ENCODE results near the gene RCN2.
"Not testable (repeated sequence)": the region's sequence is repeated elsewhere in the genome, so short reads cannot be mapped to it uniquely, and the experiment has no call there.

Gene RCN2, protein sequence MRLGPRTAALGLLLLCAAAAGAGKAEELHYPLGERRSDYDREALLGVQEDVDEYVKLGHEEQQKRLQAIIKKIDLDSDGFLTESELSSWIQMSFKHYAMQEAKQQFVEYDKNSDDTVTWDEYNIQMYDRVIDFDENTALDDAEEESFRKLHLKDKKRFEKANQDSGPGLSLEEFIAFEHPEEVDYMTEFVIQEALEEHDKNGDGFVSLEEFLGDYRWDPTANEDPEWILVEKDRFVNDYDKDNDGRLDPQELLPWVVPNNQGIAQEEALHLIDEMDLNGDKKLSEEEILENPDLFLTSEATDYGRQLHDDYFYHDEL

GRCh38 chr15:76931397-76932134 lies at the start of gene RCN2:
TSS of gene RCN2 (plus strand) at chr15:76931749. CDS start at chr15:76931842, 93 bp downstream.
- DNase-seq = peak; percentile 87

- DNase-seq = no peak
Observed at GRCh38 chr15:76885212-76885611, 46.3 kb upstream of the RCN2 start.

DNA sequence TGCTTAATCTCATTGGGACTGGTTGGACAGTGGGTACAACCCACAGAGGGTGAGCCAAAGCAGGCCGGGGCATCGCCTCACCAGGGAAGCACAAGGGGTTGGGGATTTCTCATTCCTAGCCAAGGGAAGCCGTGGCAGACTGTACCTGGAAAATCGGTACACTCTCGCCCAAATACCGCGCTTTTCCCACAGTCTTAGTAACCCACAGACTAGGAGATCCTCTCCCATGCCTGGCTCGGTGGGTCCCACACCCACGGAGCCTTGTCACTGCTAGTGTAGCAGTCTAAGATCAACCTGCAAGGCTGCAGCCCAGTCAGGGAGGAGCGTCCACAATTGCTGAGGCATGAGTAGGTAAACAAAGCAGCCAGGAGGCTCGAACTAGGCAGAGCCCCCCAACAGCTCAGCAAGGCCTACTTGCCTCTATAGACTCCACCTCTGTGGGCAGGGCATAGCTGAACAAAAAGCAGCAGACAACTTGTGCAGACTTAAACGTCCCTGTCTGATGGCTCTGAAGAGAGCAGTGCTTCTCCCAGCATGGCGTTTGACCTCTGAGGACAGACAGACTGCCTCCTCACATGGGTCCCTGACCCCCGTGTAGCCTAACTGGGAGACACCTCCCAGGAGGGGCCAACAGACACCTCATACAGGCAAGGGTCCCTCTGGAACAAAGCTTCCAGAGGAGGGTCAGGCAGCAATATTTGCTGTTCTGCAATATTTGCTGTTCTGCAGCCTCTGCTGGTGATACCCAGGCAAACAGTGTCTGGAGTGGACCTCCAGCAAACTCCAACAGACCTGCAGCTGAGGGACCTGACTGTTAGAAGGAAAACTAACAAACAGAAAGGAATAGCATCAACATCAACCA lies 44.0 kb upstream of the RCN2 start:
- not testable (repeated sequence) for DNase-seq

GRCh38 chr15:76892836-76893235 lies 38.7 kb upstream of the RCN2 start:
- DNase-seq = not testable (repeated sequence)

DNA sequence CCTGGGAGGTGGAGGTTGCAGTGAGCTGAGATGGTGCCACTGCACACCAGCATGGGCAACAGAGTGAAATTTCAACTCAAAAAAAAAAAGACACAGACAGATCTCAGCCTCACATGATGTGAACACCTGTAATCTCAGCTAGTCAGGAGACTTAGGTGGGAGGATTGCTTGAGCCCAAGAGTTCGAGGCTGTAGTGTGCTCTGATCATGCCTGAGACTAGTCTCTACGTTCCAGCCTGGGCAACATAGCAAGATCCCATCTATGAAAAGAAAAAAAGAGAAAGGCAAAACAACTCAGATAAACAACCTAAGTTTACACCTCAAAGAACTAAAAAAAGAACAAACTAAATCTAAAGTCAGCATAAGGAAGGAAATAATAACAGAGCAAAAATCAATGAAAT lies 37.4 kb upstream of the RCN2 start:
- no peak for DNase-seq

- DNase-seq = no peak
Observed at GRCh38 chr15:76898102-76898501, 33.4 kb upstream of the RCN2 start.

GRCh38 chr15:76899176-76899930 lies 32.2 kb upstream of the RCN2 start:
- DNase-seq = not testable (repeated sequence)

GRCh38 chr15:76899931-76900310 lies 31.6 kb upstream of the RCN2 start:
- not testable (repeated sequence) for DNase-seq

- no peak for DNase-seq
Observed at GRCh38 chr15:76901965-76902364, 29.6 kb upstream of the RCN2 start.

DNA sequence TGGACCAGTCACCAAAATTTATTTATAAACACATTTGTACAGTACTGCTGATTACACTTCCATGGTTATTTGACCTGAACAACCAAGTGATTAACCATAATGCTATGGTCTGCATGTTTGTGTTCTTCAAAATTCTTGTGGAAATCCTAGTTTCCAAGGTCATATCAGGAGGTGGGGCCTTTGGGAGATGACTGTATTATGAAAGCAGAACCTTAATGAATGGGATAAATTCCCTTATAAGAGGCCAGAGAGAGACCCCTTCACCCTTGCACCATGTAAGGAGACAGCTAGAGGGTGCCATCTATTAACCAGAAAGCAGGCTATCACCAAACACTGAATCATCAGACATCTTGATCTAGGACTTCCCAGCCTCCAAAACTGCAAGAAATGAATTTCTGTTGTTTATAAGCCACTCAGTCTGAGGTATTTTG lies 28.3 kb upstream of the RCN2 start:
- peak; percentile 20 for DNase-seq

DNA sequence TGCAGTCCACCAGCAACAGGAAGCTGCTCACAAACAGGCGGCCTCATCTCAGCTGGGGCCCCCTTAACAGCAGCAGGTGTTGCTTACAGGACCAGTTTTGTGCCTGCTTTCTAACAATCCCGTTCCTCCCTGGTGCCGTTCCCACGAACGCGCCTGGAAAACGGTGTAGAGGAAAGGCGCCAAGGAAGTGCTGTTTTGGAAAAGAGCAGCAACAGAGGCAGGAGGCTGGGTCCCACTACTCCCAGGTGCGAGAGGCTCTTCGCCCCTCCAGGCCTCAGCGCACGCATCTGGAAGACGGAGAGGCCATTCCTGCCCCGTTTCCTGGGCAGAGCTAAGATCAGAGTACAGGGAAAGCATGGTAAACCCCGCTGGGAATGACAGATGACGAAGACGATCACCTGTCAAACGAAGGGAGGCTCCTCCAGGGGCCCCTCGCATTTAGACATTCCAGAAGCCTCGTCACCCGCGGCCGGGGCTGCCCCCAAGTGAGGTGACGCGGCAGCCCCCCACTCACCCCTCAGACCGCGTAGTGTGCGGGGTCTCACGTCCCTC lies 27.0 kb upstream of the RCN2 start:
- DNase-seq = peak; percentile 46

- peak; percentile 81 for DNase-seq
Observed at GRCh38 chr15:76905013-76905839, 26.3 kb upstream of the RCN2 start, which contains the start of gene SCAPER. TSS of gene SCAPER (minus strand) at chr15:76905340. CDS start at chr15:76883817, 21,523 bp downstream.

DNA sequence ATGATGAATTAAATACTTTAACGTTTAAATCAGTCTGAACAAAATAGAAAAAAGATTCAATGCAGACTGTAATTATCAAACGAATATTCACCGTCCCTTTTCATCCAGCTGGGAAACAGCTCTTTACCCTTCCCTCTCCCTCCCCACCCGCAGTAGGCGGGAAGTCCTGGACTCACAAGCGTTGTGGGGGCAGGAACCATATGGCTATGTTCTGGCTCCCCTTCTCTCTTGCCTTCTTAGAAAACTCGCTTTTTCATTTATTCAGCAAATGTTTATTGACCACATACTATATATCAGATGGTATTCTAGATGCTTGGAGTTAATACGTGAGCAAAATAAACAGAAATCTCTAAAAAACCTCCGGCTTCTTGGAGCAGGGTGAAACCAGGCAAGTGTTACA lies 25.7 kb upstream of the RCN2 start:
- DNase-seq = no peak

DNA sequence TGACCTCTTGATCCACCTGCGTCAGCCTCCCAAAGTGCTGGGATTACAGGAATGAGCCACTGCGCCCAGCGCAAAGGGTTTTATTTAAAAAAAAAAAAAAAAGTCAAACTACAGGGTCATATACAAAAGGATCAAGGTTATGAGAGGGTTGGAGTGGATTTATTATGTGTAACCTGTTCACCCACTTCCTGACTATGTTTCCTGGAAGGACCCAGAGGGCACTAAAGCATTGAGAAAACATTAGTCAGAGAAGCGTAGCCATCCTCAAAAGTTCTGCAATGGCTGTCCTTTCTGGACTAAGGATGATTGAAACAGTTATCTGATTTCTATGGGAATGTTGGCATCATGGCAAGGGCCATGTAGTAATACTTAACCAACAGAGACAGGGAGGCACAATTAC lies 19.1 kb upstream of the RCN2 start:
- no peak for DNase-seq

DNA sequence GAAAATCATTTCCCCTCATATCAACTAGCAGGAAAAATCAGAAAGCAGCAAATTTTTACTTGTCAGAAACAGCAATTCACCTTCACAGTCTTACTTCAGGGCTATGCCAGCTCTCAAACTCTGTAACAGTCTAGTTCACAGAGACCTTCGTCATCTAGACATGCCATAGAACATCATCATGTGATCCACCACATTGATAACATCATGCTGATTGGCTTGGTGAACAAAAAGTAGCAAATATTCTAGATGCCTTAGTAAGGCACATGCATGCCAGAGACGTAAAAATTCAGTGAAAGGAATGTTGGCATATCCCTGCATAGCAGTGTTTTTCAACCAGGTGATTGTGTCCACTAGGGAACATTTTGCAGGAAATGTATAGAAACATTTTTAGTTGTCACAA lies 17.8 kb upstream of the RCN2 start:
- no peak for DNase-seq

- no peak for DNase-seq
Observed at GRCh38 chr15:76916369-76916768, 15.2 kb upstream of the RCN2 start.

DNA sequence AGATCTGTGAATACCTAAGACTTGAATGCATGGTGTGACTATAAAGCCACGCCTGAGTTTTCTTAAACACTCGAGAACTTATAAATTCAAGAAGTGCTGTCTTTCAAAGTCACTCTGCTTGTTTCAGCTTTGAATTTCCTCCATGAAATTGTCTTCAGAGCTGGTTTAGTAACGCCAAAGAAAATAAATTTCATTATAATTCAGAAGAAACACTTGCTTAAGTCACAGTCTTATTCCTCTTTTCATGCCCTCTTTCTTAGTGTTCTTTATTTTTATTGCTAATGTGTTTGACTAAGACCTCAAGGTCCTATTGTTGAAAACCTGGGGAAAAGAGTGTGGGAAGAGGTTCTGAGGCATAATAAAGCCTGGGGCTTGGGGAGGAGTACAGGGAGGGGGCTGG lies 3.3 kb upstream of the RCN2 start:
- no peak for DNase-seq

- no peak for DNase-seq
Observed at GRCh38 chr15:76929011-76929760, 2.4 kb upstream of the RCN2 start.

- no peak for DNase-seq
Observed at GRCh38 chr15:76930831-76931396, 635 bp upstream of the RCN2 start.

All from NCI-H1092 treated with DMSO at 0.1 percent for 48 hours (cell line).